DOHH2 (cell line): ENCODE results near the gene EMB.
"Not testable (repeated sequence)": the region's sequence is repeated elsewhere in the genome, so short reads cannot be mapped to it uniquely, and the experiment has no call there.

Experiments
- H3F3A ChIP-seq: fragments of 200-600 bp; sonication (generic), shearing (Covaris generic); 2 replicates; pipeline ENCODE4 v1.6.0; 2016; ENCODE audit warnings: antibody characterized with exemption, mild to moderate bottlenecking; ENCODE audit not compliant: control insufficient read depth, insufficient read depth
- H3K27ac ChIP-seq: fragments of 200-600 bp; sonication (generic); 2 replicates; pipeline ENCODE4 v1.5.1; 2014; ENCODE audit warnings: low read depth, mild to moderate bottlenecking, low read length, moderate library complexity
- H3K27me3 ChIP-seq: fragments of 200-600 bp; sonication (generic); 2 replicates; pipeline ENCODE4 v1.6.1; 2014; ENCODE audit warnings: mild to moderate bottlenecking, low read length, mixed read lengths; ENCODE audit not compliant: control insufficient read depth
- H3K36me3 ChIP-seq: fragments of 200-600 bp; sonication (generic); 2 replicates; pipeline ENCODE4 v1.6.1; 2014; ENCODE audit warnings: mild to moderate bottlenecking, low read length, moderate library complexity, mixed read lengths; ENCODE audit not compliant: control insufficient read depth
- H3K4me1 ChIP-seq: fragments of 200-600 bp; sonication (generic); 2 replicates; pipeline ENCODE4 v1.6.1; 2014; ENCODE audit warnings: mild to moderate bottlenecking, low read length, mixed read lengths; ENCODE audit not compliant: control insufficient read depth
- H3K4me2 ChIP-seq: fragments of 200-600 bp; sonication (generic); 2 replicates; pipeline ENCODE4 v1.6.0; 2014; ENCODE audit warnings: mild to moderate bottlenecking, low read length, moderate library complexity
- H3K4me3 ChIP-seq: fragments of 200-600 bp; sonication (generic); 2 replicates; pipeline ENCODE4 v1.5.1; 2014; ENCODE audit warnings: mild to moderate bottlenecking, low read length, mixed read lengths
- H3K79me2 ChIP-seq: fragments of 200-600 bp; sonication (generic); 2 replicates; pipeline ENCODE4 v1.6.1; 2014; ENCODE audit warnings: mild to moderate bottlenecking, low read length, mixed read lengths; ENCODE audit not compliant: control insufficient read depth
- H3K9me2 ChIP-seq: fragments of 200-600 bp; sonication (generic); replicated peaks from 2 replicates; pipeline ENCODE4 v1.6.1; 2014; ENCODE audit warnings: mild to moderate bottlenecking, low read length, mixed read lengths; ENCODE audit not compliant: control insufficient read depth
- H3K9me3 ChIP-seq: fragments of 200-600 bp; sonication (generic); 2 replicates; pipeline ENCODE4 v1.6.1; 2014; ENCODE audit warnings: antibody characterized with exemption, low read length, mixed read lengths; ENCODE audit not compliant: control insufficient read depth, insufficient read depth
- H4K20me1 ChIP-seq: fragments of 200-600 bp; sonication (generic); 2 replicates; pipeline ENCODE4 v1.6.0; 2014; ENCODE audit warnings: low read depth, mild to moderate bottlenecking, antibody characterized with exemption, low read length, moderate library complexity; ENCODE audit not compliant: control insufficient read depth, insufficient read depth
- CTCF ChIP-seq: fragments of 200-600 bp; sonication (generic); IDR thresholded peaks from one replicate; pipeline ENCODE4 v1.5.1; 2014; ENCODE audit warnings: antibody characterized with exemption, mild to moderate bottlenecking, low read depth, low read length; ENCODE audit not compliant: poor library complexity, severe bottlenecking
- EZH2phosphoT487 ChIP-seq: fragments of 200-600 bp; sonication (generic); IDR thresholded peaks from 2 replicates; pipeline ENCODE4 v1.6.1; 2017; ENCODE audit warnings: borderline replicate concordance, mild to moderate bottlenecking, antibody characterized with exemption, low read length, moderate library complexity, mixed read lengths

EMB gene

GRCh38 chr5:50440651-50441492, at the start of gene EMB:
Gene EMB, minus strand, starts transcription at chr5:50441288. Its CDS starts 137 bp downstream, at chr5:50441151.
- no peaks in the 10 kb centered on the region for H3K9me2 ChIP-seq
- H3K4me3 ChIP-seq: peak within 1 kb of the TSS; percentile 89
- peak within 1 kb of the TSS; percentile 82 for H3K4me2 ChIP-seq
- TF ChIP-seq EZH2phosphoT487 (no peak), CTCF (peak; percentile 65)
- peaks cover 16% of the 10 kb centered on the region; the same call in 1 of the 2 replicates for H3F3A ChIP-seq
- H3K79me2 ChIP-seq: peaks cover 73% of the 10 kb centered on the region
- H3K27ac ChIP-seq: peak within 1 kb of the TSS; percentile 94
- no peaks in the 10 kb centered on the region for H3K9me3 ChIP-seq
- H3K4me1 ChIP-seq: peaks cover 65% of the 10 kb centered on the region
- H3K27me3 ChIP-seq: no peaks in the 10 kb centered on the region
- no peaks in the 10 kb centered on the region for H4K20me1 ChIP-seq
- H3K36me3 ChIP-seq: peaks cover 35% of the 10 kb centered on the region

- not testable (repeated sequence) for H3K4me3 ChIP-seq
Observed at GRCh38 chr5:50489491-50489890, 48.4 kb upstream of the EMB start.

GRCh38 chr5:50478790-50479189, 37.7 kb upstream of the EMB start:
- not testable (repeated sequence) for H4K20me1 ChIP-seq, H3K4me2 ChIP-seq, H3K9me3 ChIP-seq, H3K36me3 ChIP-seq, H3K27ac ChIP-seq, H3K9me2 ChIP-seq, H3K79me2 ChIP-seq, H3K27me3 ChIP-seq, H3K4me3 ChIP-seq, H3F3A ChIP-seq
- H3K4me1 ChIP-seq: peaks cover 19% of the 10 kb centered on the region

More at GRCh38 chr5:50489491-50489890, 48.4 kb upstream of the EMB start:
- H3K27ac ChIP-seq, H3K4me1 ChIP-seq, H3F3A ChIP-seq, H3K9me3 ChIP-seq, H4K20me1 ChIP-seq, H3K36me3 ChIP-seq, H3K9me2 ChIP-seq, H3K4me2 ChIP-seq, H3K27me3 ChIP-seq, H3K79me2 ChIP-seq: not testable (repeated sequence)

- Histone ChIP-seq H3K36me3 (no peaks in the 10 kb centered on the region), H3K4me3 (peak overlapping the region; percentile 24; the same call in 1 of the 2 replicates), H3K4me2 (peak overlapping the region; percentile 41), H3K9me3 (peaks cover 5% of the 10 kb centered on the region), H3K27ac (peak overlapping the region; percentile 21; the same call in 1 of the 2 replicates), H3K4me1 (peaks cover 19% of the 10 kb centered on the region), H3K79me2 (no peaks in the 10 kb centered on the region), H3F3A (no peaks in the 10 kb centered on the region), H3K9me2 (no peaks in the 10 kb centered on the region), H3K27me3 (no peaks in the 10 kb centered on the region), H4K20me1 (no peaks in the 10 kb centered on the region)
- no peak for TF ChIP-seq CTCF
- TF ChIP-seq EZH2phosphoT487: no peak
Observed at GRCh38 chr5:50476549-50476948, 35.5 kb upstream of the EMB start.

GRCh38 chr5:50465015-50465414, 23.9 kb upstream of the EMB start:
- H3K27me3 ChIP-seq, H3F3A ChIP-seq, H3K36me3 ChIP-seq, H3K4me3 ChIP-seq, H3K27ac ChIP-seq, H3K9me2 ChIP-seq, H4K20me1 ChIP-seq, H3K9me3 ChIP-seq, H3K4me1 ChIP-seq, H3K4me2 ChIP-seq, H3K79me2 ChIP-seq: not testable (repeated sequence)
